ENCODE results near the gene CADPS.

DNA sequence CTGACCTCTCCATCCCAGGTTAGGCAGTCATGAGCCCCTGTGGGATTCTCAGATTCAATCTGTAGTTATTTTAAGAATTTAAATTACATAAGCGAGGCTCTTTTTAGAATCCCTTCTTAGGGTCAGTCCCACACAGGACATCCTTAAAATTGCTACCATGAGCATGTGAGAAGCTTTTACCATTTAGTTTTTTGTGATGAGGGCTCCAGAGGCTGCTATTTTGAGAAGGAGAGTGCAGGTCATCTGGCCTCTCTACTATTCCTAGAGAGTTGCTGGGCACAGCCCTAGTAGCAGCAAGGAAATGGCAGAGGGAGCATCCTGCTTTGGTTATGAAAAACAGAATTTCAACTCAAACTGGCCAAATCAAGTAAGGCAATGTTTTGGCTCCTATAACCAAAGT, 13.6 kb upstream of the CADPS start:
- no peak for TF ChIP-seq RAD21 (CRISPR knock-in tag; conservative IDR thresholded peaks at IDR 0.05 in 1 of 2, IDR thresholded peaks at IDR 0.05 in 1 of 2)
- TF ChIP-seq ZBTB1 (CRISPR knock-in tag; IDR thresholded peaks at IDR 0.05; ENCODE audit: borderline replicate concordance, low read depth), result no peak
- no peak for TF ChIP-seq EP300 (IDR thresholded peaks at IDR 0.05; ENCODE audit: low read length)
- no peak for TF ChIP-seq ZBTB34 (CRISPR knock-in tag; IDR thresholded peaks at IDR 0.05)
- TF ChIP-seq, protein P1, sequence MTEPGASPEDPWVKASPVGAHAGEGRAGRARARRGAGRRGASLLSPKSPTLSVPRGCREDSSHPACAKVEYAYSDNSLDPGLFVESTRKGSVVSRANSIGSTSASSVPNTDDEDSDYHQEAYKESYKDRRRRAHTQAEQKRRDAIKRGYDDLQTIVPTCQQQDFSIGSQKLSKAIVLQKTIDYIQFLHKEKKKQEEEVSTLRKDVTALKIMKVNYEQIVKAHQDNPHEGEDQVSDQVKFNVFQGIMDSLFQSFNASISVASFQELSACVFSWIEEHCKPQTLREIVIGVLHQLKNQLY (CRISPR knock-in tag; conservative IDR thresholded peaks at IDR 0.05), result no peak
- no peak for TF ChIP-seq NFRKB (IDR thresholded peaks at IDR 0.05; ENCODE audit: low read depth)
- no peak for TF ChIP-seq CTCF (IDR thresholded peaks at IDR 0.05 in 2 of 3, conservative IDR thresholded peaks at IDR 0.05 in 1 of 3; ENCODE audit: insufficient read depth in 2 of 3, low read depth in 1 of 3, low read length in 3 of 3)
- no peak for TF ChIP-seq EZH2 (IDR thresholded peaks at IDR 0.05; ENCODE audit: borderline replicate concordance, low read depth, low read length)
- TF ChIP-seq POLR2A (conservative IDR thresholded peaks at IDR 0.05), result no peak

Data from K562 (cell line).